ENCODE data around the gene FLG2.
"Not testable (repeated sequence)": the region's sequence is repeated elsewhere in the genome, so short reads cannot be mapped to it uniquely, and the experiment has no call there.

The FLG2 gene

GRCh38 chr1:152312169-152312568 is 47.6 kb downstream of the FLG2 start:
- DNase-seq (ENCODE audit: low read depth): not testable (repeated sequence)

GRCh38 chr1:152309955-152310354 is 49.9 kb downstream of the FLG2 start:
- no peak for DNase-seq (ENCODE audit: low read depth)

GRCh38 chr1:152309320-152309901 is 50.4 kb downstream of the FLG2 start:
- DNase-seq (ENCODE audit: low read depth): not testable (repeated sequence)

GRCh38 chr1:152308758-152309157 is 51.0 kb downstream of the FLG2 start:
- not testable (repeated sequence) for DNase-seq (ENCODE audit: low read depth)

- not testable (repeated sequence) for DNase-seq (ENCODE audit: low read depth)
These were observed 51.8 kb downstream of the FLG2 start for GRCh38 chr1:152307970-152308369.

- DNase-seq (ENCODE audit: low read depth): not testable (repeated sequence)
These were observed 53.7 kb downstream of the FLG2 start for GRCh38 chr1:152306123-152306522.

GRCh38 chr1:152304773-152305172 is 55.0 kb downstream of the FLG2 start:
- DNase-seq (ENCODE audit: low read depth): not testable (repeated sequence)

GRCh38 chr1:152303139-152303872 is 56.5 kb downstream of the FLG2 start:
- not testable (repeated sequence) for DNase-seq (ENCODE audit: low read depth)
